GM12872 (cell line): Measurements from ENCODE around the gene ALDH3B2.
A peak's percentile ranks its signal among the peaks of the same experiment; 100 is the strongest.

ENCODE experiments used
- CTCF ChIP-seq: IDR thresholded peaks from 3 replicates; pipeline ENCODE4 v1.5.1; 2011; ENCODE audit warnings: low read depth, mild to moderate bottlenecking, low read length, moderate library complexity; ENCODE audit not compliant: insufficient read depth

ALDH3B2 gene, protein sequence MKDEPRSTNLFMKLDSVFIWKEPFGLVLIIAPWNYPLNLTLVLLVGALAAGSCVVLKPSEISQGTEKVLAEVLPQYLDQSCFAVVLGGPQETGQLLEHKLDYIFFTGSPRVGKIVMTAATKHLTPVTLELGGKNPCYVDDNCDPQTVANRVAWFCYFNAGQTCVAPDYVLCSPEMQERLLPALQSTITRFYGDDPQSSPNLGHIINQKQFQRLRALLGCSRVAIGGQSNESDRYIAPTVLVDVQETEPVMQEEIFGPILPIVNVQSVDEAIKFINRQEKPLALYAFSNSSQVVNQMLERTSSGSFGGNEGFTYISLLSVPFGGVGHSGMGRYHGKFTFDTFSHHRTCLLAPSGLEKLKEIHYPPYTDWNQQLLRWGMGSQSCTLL

GRCh38 chr11:67674442-67674871 lies at the start of gene ALDH3B2:
Gene ALDH3B2, minus strand, starts transcription at chr11:67674623. Its CDS starts 7,688 bp downstream, at chr11:67666935.
- TF ChIP-seq CTCF, result no peak

GRCh38 chr11:67713892-67714509 lies 39.6 kb upstream of the ALDH3B2 start:
- peak; percentile 20; the same call in 1 of the 3 replicates for TF ChIP-seq CTCF

- no peak for TF ChIP-seq CTCF
Observed at GRCh38 chr11:67705264-67705663, 30.8 kb upstream of the ALDH3B2 start.

- TF ChIP-seq CTCF, result no peak
Observed at GRCh38 chr11:67704524-67704923, 30.1 kb upstream of the ALDH3B2 start.

- no peak for TF ChIP-seq CTCF
Observed at GRCh38 chr11:67700548-67701262, 26.3 kb upstream of the ALDH3B2 start.

DNA sequence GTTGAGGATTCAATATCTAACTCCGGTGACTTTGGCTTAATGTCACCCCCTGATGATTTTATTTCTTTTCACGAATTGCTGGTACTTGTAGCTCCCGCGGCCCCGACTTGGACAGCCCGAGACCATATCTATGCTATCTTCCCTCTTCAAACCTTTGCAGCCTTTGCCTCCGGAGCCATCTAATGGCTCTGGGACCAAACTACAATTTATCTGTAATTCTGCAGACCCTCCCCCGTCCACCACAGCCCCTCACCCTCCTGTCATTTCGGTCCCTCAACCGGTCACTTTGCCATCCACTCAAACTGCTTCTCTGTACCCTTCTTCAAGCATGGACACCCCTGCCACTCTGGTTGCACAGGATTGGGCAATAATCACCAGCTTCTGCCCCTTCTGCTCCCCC lies 25.7 kb upstream of the ALDH3B2 start:
- no peak for TF ChIP-seq CTCF

DNA sequence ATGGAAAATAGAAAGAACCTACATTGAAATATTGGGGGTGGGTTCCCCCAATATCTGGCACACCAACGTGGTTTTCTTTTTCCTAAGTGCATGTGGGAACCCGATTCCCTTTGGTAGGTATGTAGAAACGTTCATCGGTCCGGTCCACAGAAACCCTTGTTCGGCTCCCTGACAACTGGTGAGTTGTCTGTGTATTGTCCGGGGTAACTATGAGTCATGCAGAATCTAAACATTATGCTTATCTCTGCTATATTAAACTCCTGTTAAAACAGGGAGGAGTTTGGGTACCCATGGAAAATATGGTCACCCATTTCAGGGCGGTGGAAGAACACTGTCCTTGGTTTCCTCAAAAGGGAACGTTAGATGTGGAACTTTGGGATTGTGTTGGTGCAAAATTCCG lies 25.1 kb upstream of the ALDH3B2 start:
- no peak for TF ChIP-seq CTCF
